ENCODE results near the gene NAXE.

DNA sequence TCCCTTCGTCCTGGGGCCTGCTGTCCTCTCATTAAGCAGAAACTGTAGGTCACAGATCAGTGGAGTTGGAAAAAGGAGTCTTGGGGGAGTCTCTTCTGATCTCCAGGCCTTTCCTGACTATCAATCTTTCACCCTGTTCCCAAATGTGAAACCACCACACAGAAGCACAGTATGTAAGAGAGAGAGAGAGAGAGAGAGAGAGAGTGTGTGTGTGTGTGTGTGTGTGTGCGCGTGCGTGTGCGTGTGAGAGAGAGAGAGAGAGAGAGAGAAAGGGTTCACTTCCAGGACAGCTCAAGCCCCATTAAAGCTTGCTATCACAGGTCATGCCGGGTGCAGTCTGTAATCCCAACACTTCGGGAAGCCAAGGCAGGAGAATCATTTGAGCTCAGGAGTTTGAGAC is 13.5 kb upstream of the NAXE start:
- TF ChIP-seq ZNF737 (CRISPR knock-in tag; IDR thresholded peaks at IDR 0.05; ENCODE audit: borderline replicate concordance) (no peak), HCFC1 (IDR thresholded peaks at IDR 0.05; ENCODE audit: low read depth, low read length) (no peak), KDM5A (IDR thresholded peaks at IDR 0.05; ENCODE audit: borderline replicate concordance, low read length) (no peak), ZFP1 (CRISPR knock-in tag; IDR thresholded peaks at IDR 0.05) (no peak), ZNF432 (CRISPR knock-in tag; IDR thresholded peaks at IDR 0.05; ENCODE audit: borderline replicate concordance) (no peak), ZFP62 (CRISPR knock-in tag; IDR thresholded peaks at IDR 0.05) (no peak)
- TF ChIP-seq, protein P1, sequence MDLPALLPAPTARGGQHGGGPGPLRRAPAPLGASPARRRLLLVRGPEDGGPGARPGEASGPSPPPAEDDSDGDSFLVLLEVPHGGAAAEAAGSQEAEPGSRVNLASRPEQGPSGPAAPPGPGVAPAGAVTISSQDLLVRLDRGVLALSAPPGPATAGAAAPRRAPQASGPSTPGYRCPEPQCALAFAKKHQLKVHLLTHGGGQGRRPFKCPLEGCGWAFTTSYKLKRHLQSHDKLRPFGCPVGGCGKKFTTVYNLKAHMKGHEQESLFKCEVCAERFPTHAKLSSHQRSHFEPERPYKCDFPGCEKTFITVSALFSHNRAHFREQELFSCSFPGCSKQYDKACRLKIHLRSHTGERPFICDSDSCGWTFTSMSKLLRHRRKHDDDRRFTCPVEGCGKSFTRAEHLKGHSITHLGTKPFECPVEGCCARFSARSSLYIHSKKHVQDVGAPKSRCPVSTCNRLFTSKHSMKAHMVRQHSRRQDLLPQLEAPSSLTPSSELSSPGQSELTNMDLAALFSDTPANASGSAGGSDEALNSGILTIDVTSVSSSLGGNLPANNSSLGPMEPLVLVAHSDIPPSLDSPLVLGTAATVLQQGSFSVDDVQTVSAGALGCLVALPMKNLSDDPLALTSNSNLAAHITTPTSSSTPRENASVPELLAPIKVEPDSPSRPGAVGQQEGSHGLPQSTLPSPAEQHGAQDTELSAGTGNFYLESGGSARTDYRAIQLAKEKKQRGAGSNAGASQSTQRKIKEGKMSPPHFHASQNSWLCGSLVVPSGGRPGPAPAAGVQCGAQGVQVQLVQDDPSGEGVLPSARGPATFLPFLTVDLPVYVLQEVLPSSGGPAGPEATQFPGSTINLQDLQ (CRISPR knock-in tag; IDR thresholded peaks at IDR 0.05) = no peak
- TF ChIP-seq, protein P2, sequence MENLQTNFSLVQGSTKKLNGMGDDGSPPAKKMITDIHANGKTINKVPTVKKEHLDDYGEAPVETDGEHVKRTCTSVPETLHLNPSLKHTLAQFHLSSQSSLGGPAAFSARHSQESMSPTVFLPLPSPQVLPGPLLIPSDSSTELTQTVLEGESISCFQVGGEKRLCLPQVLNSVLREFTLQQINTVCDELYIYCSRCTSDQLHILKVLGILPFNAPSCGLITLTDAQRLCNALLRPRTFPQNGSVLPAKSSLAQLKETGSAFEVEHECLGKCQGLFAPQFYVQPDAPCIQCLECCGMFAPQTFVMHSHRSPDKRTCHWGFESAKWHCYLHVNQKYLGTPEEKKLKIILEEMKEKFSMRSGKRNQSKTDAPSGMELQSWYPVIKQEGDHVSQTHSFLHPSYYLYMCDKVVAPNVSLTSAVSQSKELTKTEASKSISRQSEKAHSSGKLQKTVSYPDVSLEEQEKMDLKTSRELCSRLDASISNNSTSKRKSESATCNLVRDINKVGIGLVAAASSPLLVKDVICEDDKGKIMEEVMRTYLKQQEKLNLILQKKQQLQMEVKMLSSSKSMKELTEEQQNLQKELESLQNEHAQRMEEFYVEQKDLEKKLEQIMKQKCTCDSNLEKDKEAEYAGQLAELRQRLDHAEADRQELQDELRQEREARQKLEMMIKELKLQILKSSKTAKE (CRISPR knock-in tag; IDR thresholded peaks at IDR 0.05; ENCODE audit: borderline replicate concordance) = no peak

All from HepG2 (cell line).